PC-3 (cell line): ENCODE results near the gene LCE2A.

Experiments
- EZH2 ChIP-seq: fragments of 300-600 bp; sonication (generic); IDR thresholded peaks from one replicate; pipeline ENCODE4 v1.6.1; 2017; ENCODE audit warnings: antibody characterized with exemption, mild to moderate bottlenecking, low read length; ENCODE audit not compliant: unreplicated experiment
- EZH2phosphoT487 ChIP-seq: fragments of 300-600 bp; sonication (generic); IDR thresholded peaks from 2 replicates; pipeline ENCODE4 v1.6.1; 2018; ENCODE audit warnings: mild to moderate bottlenecking, antibody characterized with exemption, low read length, borderline replicate concordance
- TF ChIP-seq, protein P1 (sequence below): fragments of 300-600 bp; sonication (generic); conservative IDR thresholded peaks from 2 replicates; pipeline ENCODE4 v1.5.1; 2017; ENCODE audit warnings: antibody characterized with exemption, low read depth, mild to moderate bottlenecking, low read length

DNA sequence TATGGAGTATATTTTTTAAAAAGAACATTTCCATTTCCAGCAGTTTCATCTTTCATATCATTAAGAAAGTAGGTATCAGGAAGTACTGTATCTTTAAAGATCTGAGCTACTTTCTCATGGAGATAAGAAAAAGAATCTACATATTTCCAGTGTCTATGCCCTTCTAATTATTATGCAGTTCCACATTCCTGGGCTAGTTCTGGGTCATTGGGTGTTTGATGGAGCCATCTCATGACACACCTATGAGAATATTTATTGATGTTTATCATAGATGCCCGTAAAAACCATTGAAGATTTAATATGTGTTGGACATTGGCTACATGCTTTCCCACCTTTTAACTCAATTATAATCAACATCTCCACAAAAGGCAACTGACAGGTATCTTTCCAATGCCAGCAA is 30.8 kb downstream of the LCE2A start:
- TF ChIP-seq, protein P1, sequence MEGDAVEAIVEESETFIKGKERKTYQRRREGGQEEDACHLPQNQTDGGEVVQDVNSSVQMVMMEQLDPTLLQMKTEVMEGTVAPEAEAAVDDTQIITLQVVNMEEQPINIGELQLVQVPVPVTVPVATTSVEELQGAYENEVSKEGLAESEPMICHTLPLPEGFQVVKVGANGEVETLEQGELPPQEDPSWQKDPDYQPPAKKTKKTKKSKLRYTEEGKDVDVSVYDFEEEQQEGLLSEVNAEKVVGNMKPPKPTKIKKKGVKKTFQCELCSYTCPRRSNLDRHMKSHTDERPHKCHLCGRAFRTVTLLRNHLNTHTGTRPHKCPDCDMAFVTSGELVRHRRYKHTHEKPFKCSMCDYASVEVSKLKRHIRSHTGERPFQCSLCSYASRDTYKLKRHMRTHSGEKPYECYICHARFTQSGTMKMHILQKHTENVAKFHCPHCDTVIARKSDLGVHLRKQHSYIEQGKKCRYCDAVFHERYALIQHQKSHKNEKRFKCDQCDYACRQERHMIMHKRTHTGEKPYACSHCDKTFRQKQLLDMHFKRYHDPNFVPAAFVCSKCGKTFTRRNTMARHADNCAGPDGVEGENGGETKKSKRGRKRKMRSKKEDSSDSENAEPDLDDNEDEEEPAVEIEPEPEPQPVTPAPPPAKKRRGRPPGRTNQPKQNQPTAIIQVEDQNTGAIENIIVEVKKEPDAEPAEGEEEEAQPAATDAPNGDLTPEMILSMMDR: no peak
- no peak for TF ChIP-seq EZH2
- TF ChIP-seq EZH2phosphoT487: no peak
